BLaER1 (cell line): ENCODE data around the gene KIAA0319L.

Source experiments
- H3K27ac ChIP-seq: shearing (Covaris generic); formaldehyde crosslinking; 2 replicates; pipeline ENCODE4 v1.8.1; 2022
- H3K27me3 ChIP-seq: shearing (Covaris generic); formaldehyde crosslinking; 2 replicates; pipeline ENCODE4 v1.8.1; 2022
- H3K36me3 ChIP-seq: shearing (Covaris generic); formaldehyde crosslinking; 2 replicates; pipeline ENCODE4 v1.8.1; 2022
- H3K4me1 ChIP-seq: shearing (Covaris generic); formaldehyde crosslinking; 2 replicates; pipeline ENCODE4 v1.8.1; 2022
- H3K4me2 ChIP-seq: shearing (Covaris generic); formaldehyde crosslinking; 2 replicates; pipeline ENCODE4 v1.8.1; 2022
- H3K4me3 ChIP-seq: shearing (Covaris generic); formaldehyde crosslinking; 2 replicates; pipeline ENCODE4 v1.8.1; 2022
- H3K9ac ChIP-seq: shearing (Covaris generic); formaldehyde crosslinking; 2 replicates; pipeline ENCODE4 v1.8.1; 2022
- H3K9me3 ChIP-seq: shearing (Covaris generic); formaldehyde crosslinking; 2 replicates; pipeline ENCODE4 v1.8.1; 2022
- H4K20me1 ChIP-seq: shearing (Covaris generic); formaldehyde crosslinking; 2 replicates; pipeline ENCODE4 v1.8.1; 2022
- Cebpa-rat ChIP-seq: shearing (Covaris generic); IDR thresholded peaks from 2 replicates; pipeline ENCODE4 v1.8.1; 2022

The KIAA0319L gene

DNA sequence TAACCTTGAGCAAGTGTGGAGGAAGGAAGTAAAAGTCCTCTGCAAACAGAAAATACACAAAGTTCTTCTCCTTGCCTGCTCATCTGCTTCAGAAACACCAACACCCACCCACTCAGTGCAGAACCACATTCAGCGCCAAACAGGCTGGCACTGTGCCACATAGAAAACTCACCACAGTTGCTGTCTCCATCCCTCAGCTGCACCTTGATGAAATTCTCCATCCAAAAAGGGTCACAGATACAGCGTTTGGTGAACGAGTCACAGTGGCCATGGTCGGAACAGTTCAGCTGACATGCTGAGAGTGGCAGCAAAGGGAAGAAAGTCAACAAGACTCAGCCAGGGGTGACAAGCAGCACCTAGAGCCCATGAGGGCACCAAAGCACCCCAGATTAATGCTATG, 114.5 kb downstream of the KIAA0319L start:
- no peak overlapping the region; the same call in 1 of the 2 replicates for H3K9ac ChIP-seq
- H3K27ac ChIP-seq, result no peak overlapping the region
- peaks cover 88% of the 10 kb centered on the region for H3K36me3 ChIP-seq
- no peak for TF ChIP-seq Cebpa-rat
- no peak overlapping the region for H3K4me3 ChIP-seq
- H3K27me3 ChIP-seq, result no peaks in the 10 kb centered on the region
- no peaks in the 10 kb centered on the region for H3K9me3 ChIP-seq
- H3K4me2 ChIP-seq, result no peak overlapping the region
- H3K4me1 ChIP-seq, result no peaks in the 10 kb centered on the region
- no peaks in the 10 kb centered on the region for H4K20me1 ChIP-seq

DNA sequence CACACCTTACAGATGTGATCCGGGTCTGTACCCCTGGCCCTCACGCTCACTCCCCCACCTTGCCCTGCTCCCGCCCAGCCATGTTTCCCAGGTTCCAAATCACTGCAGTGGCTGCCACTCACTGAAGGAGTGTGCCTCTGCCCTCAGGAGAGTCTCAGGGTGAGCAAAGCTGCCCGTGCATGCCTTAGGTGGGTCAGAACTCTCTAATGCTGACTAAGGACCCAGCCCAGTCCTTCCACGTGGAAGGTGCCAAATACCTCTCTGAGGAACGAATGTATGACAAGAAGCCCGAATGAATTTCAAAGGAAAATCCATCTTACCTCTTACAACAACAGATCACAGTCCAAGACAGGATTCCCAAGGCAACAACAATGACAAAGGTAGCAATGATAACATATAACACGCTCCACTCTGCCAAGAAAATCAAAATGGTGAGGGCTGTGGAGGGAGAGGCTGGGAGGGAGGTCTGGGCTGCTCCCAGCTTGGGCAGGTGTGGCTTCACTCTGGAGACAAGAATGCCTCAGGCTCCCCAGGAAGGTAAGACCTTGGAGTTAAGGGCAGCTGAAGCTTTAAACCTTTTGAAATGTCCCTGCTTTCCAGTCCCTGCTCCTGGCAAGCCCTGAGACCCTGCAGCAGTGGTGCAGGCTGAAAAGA, 115.2 kb downstream of the KIAA0319L start:
- no peak overlapping the region for H3K4me3 ChIP-seq
- H3K4me1 ChIP-seq, result no peaks in the 10 kb centered on the region
- peaks cover 88% of the 10 kb centered on the region for H3K36me3 ChIP-seq
- no peak overlapping the region for H3K4me2 ChIP-seq
- H3K27me3 ChIP-seq, result no peaks in the 10 kb centered on the region
- no peak overlapping the region for H3K27ac ChIP-seq
- H4K20me1 ChIP-seq, result no peaks in the 10 kb centered on the region
- no peak overlapping the region for H3K9ac ChIP-seq
- TF ChIP-seq Cebpa-rat, result no peak
- H3K9me3 ChIP-seq, result no peaks in the 10 kb centered on the region

DNA sequence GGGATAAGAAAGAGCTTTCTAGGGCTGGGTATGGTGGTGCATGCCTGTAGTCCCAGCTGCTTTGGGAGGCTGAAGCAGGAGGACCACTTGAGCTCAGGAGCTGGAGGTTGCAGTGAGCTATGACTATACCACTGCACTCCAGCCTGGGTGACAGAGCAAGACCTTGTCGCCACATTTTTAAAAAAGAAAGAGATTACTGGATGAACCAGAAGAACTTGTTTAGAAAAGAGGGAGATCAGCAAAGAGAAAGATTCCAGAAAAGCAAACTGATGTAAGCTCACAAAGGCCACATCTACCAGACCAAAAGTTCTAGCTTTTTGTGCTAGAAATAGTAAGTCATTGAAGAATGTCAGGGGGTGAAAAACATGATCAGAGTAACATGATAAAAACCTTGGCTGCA, 117.6 kb downstream of the KIAA0319L start:
- H3K27me3 ChIP-seq, result no peaks in the 10 kb centered on the region
- no peaks in the 10 kb centered on the region for H3K4me1 ChIP-seq

DNA sequence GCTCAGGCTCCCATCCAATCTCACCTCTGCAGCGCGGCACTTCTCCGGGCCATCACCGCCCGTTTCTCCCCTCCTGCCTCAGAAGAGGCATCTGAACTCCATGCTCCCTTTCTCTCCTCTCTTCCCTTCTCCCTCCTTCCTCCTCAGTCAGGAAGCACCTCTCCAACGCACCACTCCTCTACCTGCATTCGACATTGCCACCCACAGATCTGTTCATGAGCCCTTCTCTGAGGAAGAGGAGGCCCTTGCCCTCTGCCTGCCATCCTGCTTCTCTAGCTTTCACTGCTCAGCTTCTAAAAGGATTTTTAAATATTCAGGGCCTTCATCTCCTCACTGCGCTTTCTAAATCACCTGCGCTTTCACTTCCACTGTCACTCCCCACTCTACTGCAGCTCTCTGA, 120.0 kb downstream of the KIAA0319L start:
- H3K4me1 ChIP-seq, result no peaks in the 10 kb centered on the region
- no peaks in the 10 kb centered on the region for H4K20me1 ChIP-seq
- TF ChIP-seq Cebpa-rat, result no peak
- H3K27ac ChIP-seq, result no peak overlapping the region
- no peak overlapping the region for H3K9ac ChIP-seq
- no peak overlapping the region for H3K4me3 ChIP-seq
- no peaks in the 10 kb centered on the region for H3K27me3 ChIP-seq
- H3K4me2 ChIP-seq, result no peak overlapping the region
- no peaks in the 10 kb centered on the region for H3K9me3 ChIP-seq
- peaks cover 87% of the 10 kb centered on the region for H3K36me3 ChIP-seq

More for the DNA sequence above, 117.6 kb downstream of the KIAA0319L start:
- peaks cover 90% of the 10 kb centered on the region for H3K36me3 ChIP-seq
- no peak overlapping the region for H3K27ac ChIP-seq
- no peak overlapping the region for H3K9ac ChIP-seq
- H3K4me3 ChIP-seq, result no peak overlapping the region
- H3K4me2 ChIP-seq, result no peak overlapping the region
- H3K9me3 ChIP-seq, result no peaks in the 10 kb centered on the region
- H4K20me1 ChIP-seq, result no peaks in the 10 kb centered on the region
- no peak for TF ChIP-seq Cebpa-rat

DNA sequence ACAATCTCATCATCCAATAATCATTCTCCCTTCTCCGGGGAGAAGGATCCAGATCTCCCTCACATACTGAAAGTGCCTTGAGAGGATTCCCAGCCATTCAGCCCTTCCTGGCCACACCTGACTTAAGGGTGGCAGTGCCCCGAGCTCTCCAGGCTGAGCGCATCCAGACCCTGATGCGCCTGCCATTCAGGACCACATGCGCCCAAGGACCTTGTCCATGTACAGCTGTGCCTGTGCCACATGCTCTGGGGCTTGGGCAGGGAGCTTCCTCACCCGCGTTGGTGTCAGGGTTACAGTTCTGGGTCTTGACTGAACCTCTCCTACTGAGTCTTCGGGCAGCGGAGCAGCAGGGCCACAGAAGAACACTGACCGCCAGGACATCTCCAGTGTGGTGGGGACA, 121.1 kb downstream of the KIAA0319L start:
- no peak for TF ChIP-seq Cebpa-rat
- Histone ChIP-seq H3K4me1 (no peaks in the 10 kb centered on the region), H3K4me2 (no peak overlapping the region), H3K9ac (no peak overlapping the region), H4K20me1 (no peaks in the 10 kb centered on the region), H3K27me3 (no peaks in the 10 kb centered on the region), H3K27ac (no peak overlapping the region), H3K4me3 (no peak overlapping the region), H3K9me3 (no peaks in the 10 kb centered on the region), H3K36me3 (peaks cover 89% of the 10 kb centered on the region)

DNA sequence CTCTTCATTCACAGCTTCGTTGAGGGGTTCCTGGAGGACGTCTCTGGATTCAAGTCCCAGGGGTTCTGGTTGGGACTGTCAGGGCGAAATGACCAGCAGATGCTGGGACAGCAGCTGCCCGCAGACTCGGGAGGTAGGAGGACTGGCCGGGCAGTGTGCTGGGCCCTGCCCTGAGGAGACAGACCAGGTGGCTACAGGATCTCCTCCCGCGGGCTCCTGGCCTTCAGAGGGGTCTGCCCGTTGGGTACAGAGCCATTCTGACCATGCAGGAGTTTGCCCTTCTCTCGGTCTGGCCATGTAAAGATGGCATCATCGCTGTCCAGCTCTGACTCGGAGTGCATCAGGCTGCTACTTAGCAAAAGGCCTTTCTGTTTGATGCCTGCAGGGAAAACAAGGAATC, 122.5 kb downstream of the KIAA0319L start:
- Histone ChIP-seq H4K20me1 (no peaks in the 10 kb centered on the region), H3K36me3 (peaks cover 81% of the 10 kb centered on the region), H3K9me3 (no peaks in the 10 kb centered on the region), H3K9ac (no peak overlapping the region), H3K4me1 (no peaks in the 10 kb centered on the region), H3K4me3 (no peak overlapping the region), H3K4me2 (no peak overlapping the region), H3K27ac (no peak overlapping the region), H3K27me3 (no peaks in the 10 kb centered on the region)
- TF ChIP-seq Cebpa-rat, result no peak

DNA sequence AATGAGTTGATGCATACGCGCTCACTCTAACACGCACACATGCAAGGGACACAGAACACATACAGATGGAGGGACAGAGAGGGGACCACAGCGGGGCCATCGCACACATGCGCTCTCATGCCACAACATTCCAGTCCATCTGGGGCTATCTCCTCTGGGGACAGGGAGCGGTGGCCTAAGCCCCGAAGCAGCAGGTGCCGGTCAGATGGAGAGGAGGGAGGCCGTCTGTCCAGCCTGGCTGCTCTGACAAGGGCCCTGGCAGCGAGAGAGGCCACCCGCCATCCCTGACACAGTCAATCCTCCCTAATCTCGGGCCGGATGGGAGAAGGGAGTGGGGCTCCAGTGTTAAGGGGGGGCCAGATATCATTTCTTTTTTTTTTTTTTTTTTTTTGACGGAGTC, 123.5 kb downstream of the KIAA0319L start:
- Histone ChIP-seq H3K27me3 (no peaks in the 10 kb centered on the region), H3K4me2 (no peak overlapping the region), H3K9ac (no peak overlapping the region), H3K27ac (no peak overlapping the region), H3K9me3 (no peaks in the 10 kb centered on the region), H4K20me1 (no peaks in the 10 kb centered on the region), H3K4me1 (no peaks in the 10 kb centered on the region), H3K36me3 (peaks cover 76% of the 10 kb centered on the region), H3K4me3 (no peak overlapping the region)
- TF ChIP-seq Cebpa-rat, result no peak

DNA sequence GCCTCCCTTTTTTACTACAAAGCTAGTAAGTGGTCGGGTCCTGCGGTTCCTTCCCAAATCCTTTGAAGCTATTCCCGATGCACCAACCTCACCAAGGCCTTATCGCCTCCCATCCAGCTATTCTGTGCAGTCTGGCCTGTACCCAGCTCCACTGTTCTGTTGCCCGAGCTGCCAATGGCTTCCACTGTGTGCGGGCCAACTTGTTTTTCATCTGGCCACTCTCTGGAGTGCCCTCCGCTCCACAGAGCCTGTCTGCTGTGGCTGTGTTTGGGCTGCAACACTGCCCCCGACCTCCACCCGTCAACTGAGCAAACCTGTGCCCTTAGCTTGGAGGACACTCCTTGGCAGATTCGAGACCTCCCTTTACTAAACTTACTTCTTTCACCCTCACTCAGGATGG, 125.0 kb downstream of the KIAA0319L start:
- H3K36me3 ChIP-seq, result peaks cover 69% of the 10 kb centered on the region
- TF ChIP-seq Cebpa-rat, result no peak
- no peak overlapping the region for H3K4me3 ChIP-seq
- no peak overlapping the region for H3K27ac ChIP-seq
- H3K27me3 ChIP-seq, result no peaks in the 10 kb centered on the region
- H3K9ac ChIP-seq, result no peak overlapping the region
- H3K9me3 ChIP-seq, result no peaks in the 10 kb centered on the region
- no peak overlapping the region for H3K4me2 ChIP-seq
- no peaks in the 10 kb centered on the region for H3K4me1 ChIP-seq
- H4K20me1 ChIP-seq, result no peaks in the 10 kb centered on the region

DNA sequence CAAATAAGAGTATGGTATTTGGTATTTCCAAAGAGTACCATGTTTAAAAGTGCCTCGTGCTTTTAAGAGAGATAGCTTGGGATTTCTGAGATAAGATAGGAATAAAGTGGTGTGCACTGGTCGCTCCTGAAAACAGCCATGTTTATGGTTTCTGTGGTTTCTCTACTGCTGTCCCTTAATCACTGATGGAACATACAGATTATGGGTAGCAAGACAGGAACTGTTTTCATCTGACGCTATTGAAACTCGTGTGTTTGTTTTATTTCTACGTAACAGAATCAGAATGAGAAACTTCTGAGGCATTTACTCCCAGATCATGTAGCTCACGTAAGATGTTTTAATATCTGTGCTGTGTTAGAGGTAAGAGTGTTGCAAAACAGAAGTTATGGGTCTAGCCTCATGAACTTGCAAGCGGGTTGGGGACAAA, 126.0 kb downstream of the KIAA0319L start:
- peaks cover 65% of the 10 kb centered on the region for H3K36me3 ChIP-seq
- no peak overlapping the region for H3K9ac ChIP-seq
- H3K27ac ChIP-seq, result no peak overlapping the region
- no peaks in the 10 kb centered on the region for H4K20me1 ChIP-seq
- no peak overlapping the region for H3K4me2 ChIP-seq
- H3K4me1 ChIP-seq, result no peaks in the 10 kb centered on the region
- H3K4me3 ChIP-seq, result no peak overlapping the region
- H3K9me3 ChIP-seq, result no peaks in the 10 kb centered on the region
- H3K27me3 ChIP-seq, result no peaks in the 10 kb centered on the region
- TF ChIP-seq Cebpa-rat, result no peak

DNA sequence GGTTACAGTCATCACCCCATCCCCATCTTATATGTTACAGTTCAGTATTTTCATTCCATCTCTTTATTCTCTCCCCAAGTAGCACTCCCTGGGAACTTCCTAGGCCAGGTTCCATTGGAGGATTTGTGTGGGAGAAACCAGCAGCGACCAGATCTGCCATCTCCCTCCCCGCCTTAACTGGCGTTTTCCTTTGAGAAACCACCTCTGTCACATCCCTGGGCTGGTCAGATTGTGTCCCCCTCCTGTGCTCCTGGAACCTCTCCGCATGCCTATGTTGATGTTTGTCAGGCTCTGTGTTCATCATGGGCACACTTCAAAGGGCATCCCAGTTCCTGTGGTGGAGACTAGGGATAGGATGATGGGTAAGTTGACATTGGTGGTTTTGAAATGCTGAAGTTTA, 126.4 kb downstream of the KIAA0319L start:
- H3K4me2 ChIP-seq, result no peak overlapping the region
- no peak for TF ChIP-seq Cebpa-rat

DNA sequence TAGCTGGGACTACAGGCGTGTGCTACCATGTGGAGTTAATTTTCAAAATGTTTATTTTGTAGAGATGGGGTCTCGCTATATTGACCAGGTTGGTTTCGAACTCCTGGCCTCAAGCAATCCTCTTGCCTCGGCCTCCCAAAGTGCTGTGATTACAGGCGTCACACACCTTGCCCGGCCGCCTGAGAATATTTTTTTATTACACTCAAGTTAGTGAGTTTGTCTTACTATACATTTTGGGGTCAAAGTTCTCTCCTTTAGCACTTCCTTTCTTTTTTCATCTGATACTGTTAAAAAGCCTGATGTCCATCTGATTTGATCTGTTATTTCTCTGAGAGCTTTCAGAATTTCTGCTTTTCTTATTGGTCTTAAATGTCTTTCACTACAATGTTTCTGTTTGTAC, 128.8 kb downstream of the KIAA0319L start:
- Histone ChIP-seq H3K36me3 (peaks cover 52% of the 10 kb centered on the region), H3K9me3 (no peaks in the 10 kb centered on the region), H3K4me1 (no peaks in the 10 kb centered on the region), H3K4me2 (no peak overlapping the region), H3K4me3 (no peak overlapping the region), H3K9ac (no peak overlapping the region), H3K27ac (no peak overlapping the region), H3K27me3 (no peaks in the 10 kb centered on the region), H4K20me1 (no peaks in the 10 kb centered on the region)
- no peak for TF ChIP-seq Cebpa-rat

More for the DNA sequence above, 126.4 kb downstream of the KIAA0319L start:
- H3K36me3 ChIP-seq, result peaks cover 61% of the 10 kb centered on the region
- H3K27ac ChIP-seq, result no peak overlapping the region
- H3K9ac ChIP-seq, result no peak overlapping the region
- no peaks in the 10 kb centered on the region for H4K20me1 ChIP-seq
- H3K4me1 ChIP-seq, result no peaks in the 10 kb centered on the region
- H3K4me3 ChIP-seq, result no peak overlapping the region
- H3K27me3 ChIP-seq, result no peaks in the 10 kb centered on the region
- no peaks in the 10 kb centered on the region for H3K9me3 ChIP-seq
